ENCODE data around the gene MAP2K5.

The MAP2K5 gene

GRCh38 chr15:67554580-67554979 lies 12.1 kb downstream of the MAP2K5 start:
- CTCF ChIA-PET = no interaction called here
- no peak overlapping the region for H3K27ac ChIP-seq
- POLR2A ChIA-PET (ENCODE audit: low non-redundant PET) = no interaction called here
- no peak for DNase-seq (ENCODE audit: low spot score)
- TF ChIP-seq CTCF (conservative IDR thresholded peaks at IDR 0.05; ENCODE audit: low read depth) = no peak

- DNase-seq (ENCODE audit: low spot score) = no peak
- ChIA-PET CTCF (interaction anchor here (0.6 to 0.7 kb wide), 2 partner anchors 297 to 954 kb away, joined by 3 to 4 read pairs; no protein-coding TSS in a partner anchor), POLR2A (ENCODE audit: low non-redundant PET) (no interaction called here)
- no peak overlapping the region for H3K27ac ChIP-seq
- TF ChIP-seq CTCF (conservative IDR thresholded peaks at IDR 0.05; ENCODE audit: low read depth) = no peak
These were observed 14.6 kb downstream of the MAP2K5 start for GRCh38 chr15:67556976-67557570.

GRCh38 chr15:67558502-67558901 lies 16.0 kb downstream of the MAP2K5 start:
- DNase-seq (ENCODE audit: low spot score) = no peak
- TF ChIP-seq CTCF (conservative IDR thresholded peaks at IDR 0.05; ENCODE audit: low read depth) = no peak
- no peak overlapping the region for H3K27ac ChIP-seq
- ChIA-PET POLR2A (ENCODE audit: low non-redundant PET) (no interaction called here), CTCF (no interaction called here)

- ChIA-PET CTCF (no interaction called here), POLR2A (ENCODE audit: low non-redundant PET) (no interaction called here)
- TF ChIP-seq CTCF (conservative IDR thresholded peaks at IDR 0.05; ENCODE audit: low read depth) = no peak
- no peak overlapping the region for H3K27ac ChIP-seq
- no peak for DNase-seq (ENCODE audit: low spot score)
These were observed 16.7 kb downstream of the MAP2K5 start for GRCh38 chr15:67559158-67559557.

- ChIA-PET POLR2A (ENCODE audit: low non-redundant PET) (no interaction called here), CTCF (interaction anchor here (0.6 to 0.8 kb wide), 2 partner anchors 35 to 103 kb away, joined by 5 to 8 read pairs; no protein-coding TSS in a partner anchor)
- TF ChIP-seq CTCF (conservative IDR thresholded peaks at IDR 0.05; ENCODE audit: low read depth) = no peak
- H3K27ac ChIP-seq = no peak overlapping the region
- no peak for DNase-seq (ENCODE audit: low spot score)
These were observed 17.1 kb downstream of the MAP2K5 start for GRCh38 chr15:67559576-67559975.

- no peak overlapping the region for H3K27ac ChIP-seq
- CTCF ChIA-PET = interaction anchor here (0.6 to 0.8 kb wide), 2 partner anchors 35 to 103 kb away, joined by 5 to 8 read pairs; no protein-coding TSS in a partner anchor
- no peak for DNase-seq (ENCODE audit: low spot score)
- POLR2A ChIA-PET (ENCODE audit: low non-redundant PET) = no interaction called here
- no peak for TF ChIP-seq CTCF (conservative IDR thresholded peaks at IDR 0.05; ENCODE audit: low read depth)
These were observed 17.8 kb downstream of the MAP2K5 start for GRCh38 chr15:67560320-67560719.

All from RWPE1 (cell line).